ENCODE measurements around the gene SPATS2.

- TF ChIP-seq CTCF (IDR thresholded peaks at IDR 0.05) (no peak), POLR2A (IDR thresholded peaks at IDR 0.05) (no peak)
Measured at GRCh38 chr12:49545815-49546214, 178.6 kb downstream of the SPATS2 start.

Data from thyroid gland (tissue), 4 donors.